22Rv1 (cell line): ENCODE measurements around the gene SMAD1.

ENCODE experiments used
- H3K27ac ChIP-seq: fragments of 450-650 bp; 2 replicates; pipeline ENCODE4 v1.5.1; 2017
- ZFX ChIP-seq: fragments of 450-650 bp; IDR thresholded peaks from 2 replicates; pipeline ENCODE4 v1.6.1; 2017; ENCODE audit warnings: antibody characterized with exemption, borderline replicate concordance
- TF ChIP-seq, protein P1 (sequence below): fragments of 450-650 bp; IDR thresholded peaks from 2 replicates; pipeline ENCODE4 v1.5.1; 2017; ENCODE audit warnings: mild to moderate bottlenecking

Gene SMAD1

DNA sequence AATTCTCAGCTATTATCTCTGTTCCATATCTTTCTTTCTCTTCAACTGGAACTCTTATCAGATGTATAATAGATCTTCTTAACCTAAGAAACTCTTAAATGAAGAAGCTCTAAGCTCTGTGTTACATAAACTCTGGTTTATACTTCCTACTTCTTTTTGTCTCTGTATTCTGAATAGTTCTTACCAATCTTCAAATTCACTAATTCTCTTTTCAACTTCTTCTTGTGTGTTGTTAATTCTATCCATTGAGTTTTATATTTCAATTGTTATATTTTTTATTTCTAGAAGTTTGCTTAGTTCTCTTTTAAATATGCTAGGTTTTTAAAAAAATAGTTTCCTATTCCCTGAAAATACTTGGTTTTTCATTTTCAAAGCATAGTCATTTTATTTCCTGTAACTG lies 124.3 kb downstream of the SMAD1 start:
- TF ChIP-seq ZFX: no peak
- TF ChIP-seq, protein P1, sequence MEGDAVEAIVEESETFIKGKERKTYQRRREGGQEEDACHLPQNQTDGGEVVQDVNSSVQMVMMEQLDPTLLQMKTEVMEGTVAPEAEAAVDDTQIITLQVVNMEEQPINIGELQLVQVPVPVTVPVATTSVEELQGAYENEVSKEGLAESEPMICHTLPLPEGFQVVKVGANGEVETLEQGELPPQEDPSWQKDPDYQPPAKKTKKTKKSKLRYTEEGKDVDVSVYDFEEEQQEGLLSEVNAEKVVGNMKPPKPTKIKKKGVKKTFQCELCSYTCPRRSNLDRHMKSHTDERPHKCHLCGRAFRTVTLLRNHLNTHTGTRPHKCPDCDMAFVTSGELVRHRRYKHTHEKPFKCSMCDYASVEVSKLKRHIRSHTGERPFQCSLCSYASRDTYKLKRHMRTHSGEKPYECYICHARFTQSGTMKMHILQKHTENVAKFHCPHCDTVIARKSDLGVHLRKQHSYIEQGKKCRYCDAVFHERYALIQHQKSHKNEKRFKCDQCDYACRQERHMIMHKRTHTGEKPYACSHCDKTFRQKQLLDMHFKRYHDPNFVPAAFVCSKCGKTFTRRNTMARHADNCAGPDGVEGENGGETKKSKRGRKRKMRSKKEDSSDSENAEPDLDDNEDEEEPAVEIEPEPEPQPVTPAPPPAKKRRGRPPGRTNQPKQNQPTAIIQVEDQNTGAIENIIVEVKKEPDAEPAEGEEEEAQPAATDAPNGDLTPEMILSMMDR: no peak
- no peak overlapping the region for H3K27ac ChIP-seq
